Stimulated activated CD4-positive, alpha-beta T cell treated with anti-CD3 and anti-CD28 coated beads, Interleukin-12 subunit alpha, Interleukin-12 subunit beta, amount 100 ng/mL, for 24 hours (primary cell): ENCODE data around the gene GRK1.
"Not testable (repeated sequence)": the region's sequence is repeated elsewhere in the genome, so short reads cannot be mapped to it uniquely, and the experiment has no call there.

Source experiments
- DNase-seq, 2 experiments: peaks; one replicate each; pipeline ENCODE4 v3.0.0-alpha.2; 2020; ENCODE audit warnings: low read depth in 2 of 2

GRK1 gene

DNA sequence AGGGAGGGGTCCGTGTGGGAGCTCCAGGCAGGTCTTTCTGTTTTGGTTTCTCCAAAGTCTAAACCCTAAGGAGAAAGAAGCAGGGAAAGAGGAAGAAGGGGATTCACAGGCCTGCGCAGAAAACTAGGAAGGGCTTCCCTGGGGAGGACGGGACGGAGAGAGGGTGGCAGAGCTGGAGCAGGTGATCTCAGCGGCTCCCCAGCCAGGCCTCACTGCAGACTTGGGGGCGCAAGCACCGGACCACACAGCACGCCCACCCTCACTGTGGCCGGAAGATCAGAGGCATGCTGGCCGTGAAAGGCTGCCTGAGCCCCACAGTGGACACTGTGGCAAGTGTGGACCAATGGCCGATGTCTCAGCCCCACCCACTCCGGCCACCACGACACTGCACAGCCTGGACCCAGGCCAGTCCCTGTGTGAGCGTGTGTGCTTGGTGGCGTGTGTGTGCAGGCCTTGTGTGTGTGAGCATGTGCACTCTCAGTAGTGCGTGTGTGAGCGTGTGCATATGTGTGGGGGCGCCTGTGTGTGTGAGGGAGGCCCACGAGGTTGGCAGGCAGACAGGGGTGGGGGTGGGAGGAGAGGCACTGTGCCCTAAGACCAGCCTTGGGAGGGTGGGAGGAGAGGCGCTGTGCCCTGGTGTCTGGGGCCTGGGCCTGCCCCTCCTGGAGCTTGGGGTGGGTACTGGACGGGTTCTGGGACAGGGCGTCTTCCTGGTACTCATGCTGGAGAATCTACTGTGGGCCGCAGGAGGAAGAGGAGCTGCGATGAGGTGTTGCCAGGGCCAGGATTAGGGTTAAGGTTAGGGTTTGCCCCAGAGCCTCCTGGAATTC lies 76.6 kb downstream of the GRK1 start:
- DNase-seq: no peak

DNA sequence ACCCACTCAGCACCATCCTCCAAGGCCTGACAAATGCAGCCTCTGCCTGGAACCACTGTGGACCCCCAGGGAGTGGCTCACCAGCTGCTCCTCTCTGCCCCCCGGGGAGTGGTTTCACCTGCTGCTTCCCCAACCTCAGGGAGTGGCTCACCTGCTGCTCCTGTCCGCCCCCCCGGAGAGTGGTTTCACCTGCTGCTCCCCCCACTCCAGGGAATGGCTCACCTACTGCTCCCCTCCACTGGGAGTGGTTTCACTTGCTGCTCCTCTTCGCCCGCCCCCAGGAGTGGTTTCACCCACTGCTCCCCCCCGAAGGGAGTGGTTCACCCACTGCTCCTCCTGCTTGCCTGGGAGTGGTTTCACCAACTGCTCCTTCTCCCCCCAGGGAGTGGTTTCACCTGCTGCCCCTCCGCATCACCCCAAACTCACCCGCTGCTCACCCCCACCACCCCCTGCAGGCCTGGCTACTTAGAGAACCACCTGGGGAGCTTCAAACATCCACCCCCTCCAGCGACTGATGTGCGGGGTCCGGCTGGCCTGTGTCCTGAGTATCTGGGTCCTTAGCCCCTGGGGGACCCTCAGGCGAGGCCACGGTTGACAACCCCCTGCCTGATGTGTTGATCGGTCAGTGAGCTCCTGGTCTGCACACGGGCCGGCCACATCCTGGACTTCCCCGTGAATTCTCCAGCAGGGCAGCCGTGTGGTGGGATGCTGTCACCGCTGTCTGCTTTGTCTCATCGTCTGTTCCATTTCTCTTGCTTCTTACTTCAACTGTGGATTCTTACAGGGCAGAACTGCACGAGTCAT lies 77.4 kb downstream of the GRK1 start:
- no peak for DNase-seq

DNA sequence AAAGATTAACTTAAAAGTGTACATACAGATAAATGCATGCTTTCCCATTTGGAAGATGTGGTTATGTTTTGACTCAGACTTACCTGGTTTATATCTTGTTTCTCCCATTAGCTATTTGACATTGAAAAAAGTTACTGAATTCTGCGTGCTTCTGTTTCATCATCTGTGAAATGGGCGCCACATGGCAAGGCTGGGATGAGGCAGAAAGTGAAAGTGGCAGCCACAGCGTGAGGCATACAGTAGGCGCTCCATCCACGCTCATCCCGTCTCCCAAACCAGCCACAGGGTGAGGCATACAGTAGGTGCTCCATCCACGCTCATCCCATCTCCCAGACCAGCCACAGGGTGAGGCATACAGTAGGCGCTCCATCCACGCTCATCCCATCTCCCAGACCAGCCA lies 78.0 kb downstream of the GRK1 start:
- no peak for DNase-seq

DNA sequence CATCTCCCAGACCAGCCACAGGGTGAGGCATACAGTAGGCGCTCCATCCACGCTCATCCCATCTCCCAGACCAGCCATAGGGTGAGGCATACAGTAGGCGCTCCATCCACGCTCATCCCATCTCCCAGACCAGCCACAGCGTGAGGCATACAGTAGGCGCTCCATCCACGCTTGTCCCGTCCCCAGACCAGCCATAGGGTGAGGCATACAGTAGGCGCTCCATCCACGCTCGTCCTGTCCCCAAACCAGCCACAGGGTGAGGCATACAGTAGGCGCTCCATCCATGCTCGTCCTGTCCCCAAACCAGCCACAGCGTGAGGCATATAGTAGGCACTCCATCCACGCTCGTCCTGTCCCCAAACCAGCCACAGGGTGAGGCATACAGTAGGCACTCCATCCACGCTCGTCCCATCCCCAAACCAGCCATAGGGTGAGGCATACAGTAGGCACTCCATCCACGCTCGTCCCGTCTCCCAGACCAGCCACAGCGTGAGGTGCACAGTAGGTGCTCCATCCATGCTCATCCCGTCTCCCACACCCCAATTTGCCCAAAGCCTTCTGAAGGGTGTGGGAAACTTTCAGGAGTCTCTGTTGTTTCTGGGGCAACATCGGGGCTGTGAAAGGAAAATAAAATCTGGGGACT lies 78.6 kb downstream of the GRK1 start:
- not testable (repeated sequence) for DNase-seq

DNA sequence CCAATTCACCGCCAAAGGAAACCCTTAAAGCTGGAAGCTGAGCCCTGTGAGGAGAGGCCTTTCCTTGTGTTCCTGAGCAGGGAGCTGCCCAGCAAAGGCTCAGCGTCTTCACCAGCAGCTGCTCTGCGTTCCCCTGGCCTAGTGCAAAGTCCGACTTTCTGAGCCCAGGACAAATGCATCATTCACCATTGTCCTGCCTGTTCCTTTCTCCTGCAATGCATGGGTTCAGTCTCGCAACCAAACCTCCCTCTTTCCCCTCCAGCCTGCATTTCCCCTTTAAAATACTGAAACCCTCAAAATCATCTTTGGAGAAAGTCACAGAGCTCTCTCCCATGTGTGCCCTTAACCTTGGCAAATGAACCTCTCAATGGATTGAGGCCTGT lies 79.1 kb downstream of the GRK1 start:
- DNase-seq: no peak

DNA sequence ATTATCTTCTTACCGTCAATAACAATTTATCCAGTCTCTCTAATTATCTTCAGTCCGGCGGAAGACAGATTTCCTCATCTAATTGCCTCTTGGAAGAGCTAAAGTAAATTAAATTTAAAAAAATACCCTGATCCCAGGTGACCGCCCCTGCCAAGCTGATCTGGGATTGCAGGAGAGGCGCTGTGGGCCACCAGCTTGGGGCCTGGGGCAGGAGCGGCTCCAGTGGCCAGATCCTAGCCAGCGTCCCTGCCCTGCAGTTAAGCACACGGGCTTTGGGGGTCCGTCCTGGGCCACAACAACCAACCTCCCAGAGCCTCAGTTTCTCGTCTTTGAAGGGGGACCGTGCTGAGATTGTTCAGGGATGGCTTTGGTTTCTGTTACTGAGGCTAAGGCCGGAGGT lies 79.7 kb downstream of the GRK1 start:
- DNase-seq: no peak

DNA sequence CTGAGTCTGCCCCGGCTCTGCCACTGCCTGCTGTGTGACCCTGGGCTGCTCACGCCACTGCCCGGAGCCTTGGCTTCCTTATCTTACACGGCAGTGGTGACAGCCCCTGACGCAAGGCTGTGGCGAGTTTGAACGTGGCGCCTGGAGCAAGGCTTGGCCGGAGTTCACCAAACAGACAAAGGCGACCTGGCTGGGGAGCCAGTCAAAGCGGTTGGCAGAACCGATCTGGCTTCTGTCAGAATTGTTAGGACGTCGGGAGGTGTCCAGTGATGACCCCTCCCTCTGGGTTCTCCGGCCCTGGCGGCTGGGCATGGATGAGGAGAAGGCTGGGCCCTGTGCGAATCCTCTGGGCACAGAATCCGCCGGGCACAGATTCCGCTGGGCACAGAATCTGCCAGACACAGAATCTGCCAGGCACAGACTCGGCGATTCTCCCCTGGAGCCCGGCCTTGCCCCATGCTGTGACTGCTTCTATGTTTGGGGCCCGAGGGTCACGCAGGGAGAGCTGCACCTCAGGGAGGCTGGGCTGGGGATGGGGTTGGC lies 80.3 kb downstream of the GRK1 start:
- no peak for DNase-seq

DNA sequence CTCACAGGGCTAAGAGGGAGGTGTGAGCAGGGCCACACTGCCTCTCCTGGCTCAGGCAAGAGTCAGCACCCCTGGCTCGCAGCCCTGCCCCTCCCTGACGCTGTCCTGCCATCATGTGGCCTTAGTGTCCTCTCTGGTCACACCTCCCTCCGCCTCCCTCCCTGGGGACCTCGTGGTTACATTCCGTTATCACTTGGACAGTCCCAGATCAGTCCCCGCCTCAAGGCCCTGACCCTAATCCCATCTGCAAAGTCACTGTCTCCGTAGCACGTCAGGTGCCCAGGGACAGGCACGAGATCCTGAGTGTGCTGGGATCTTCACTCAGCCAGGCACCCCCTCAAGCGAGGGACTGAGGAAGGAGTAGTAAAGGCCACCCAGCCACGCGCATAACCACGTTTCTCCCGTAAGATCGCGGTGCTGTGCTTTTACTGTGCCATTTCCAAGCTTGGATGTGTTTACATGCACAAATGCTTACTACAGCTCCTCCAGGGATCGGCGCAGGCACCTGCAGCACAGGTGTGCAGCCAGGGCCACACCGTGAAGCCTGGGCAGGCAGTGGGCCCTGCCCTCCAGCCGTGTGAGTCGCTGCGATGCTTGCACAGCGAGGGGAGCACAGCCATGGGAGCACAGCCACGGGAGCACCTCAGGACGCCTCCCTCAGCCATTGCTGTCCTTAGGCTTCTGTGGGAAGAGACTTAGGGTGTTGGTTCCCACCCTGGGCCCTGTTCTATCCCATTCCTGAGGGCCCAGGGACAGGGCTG lies 81.3 kb downstream of the GRK1 start:
- no peak for DNase-seq

DNA sequence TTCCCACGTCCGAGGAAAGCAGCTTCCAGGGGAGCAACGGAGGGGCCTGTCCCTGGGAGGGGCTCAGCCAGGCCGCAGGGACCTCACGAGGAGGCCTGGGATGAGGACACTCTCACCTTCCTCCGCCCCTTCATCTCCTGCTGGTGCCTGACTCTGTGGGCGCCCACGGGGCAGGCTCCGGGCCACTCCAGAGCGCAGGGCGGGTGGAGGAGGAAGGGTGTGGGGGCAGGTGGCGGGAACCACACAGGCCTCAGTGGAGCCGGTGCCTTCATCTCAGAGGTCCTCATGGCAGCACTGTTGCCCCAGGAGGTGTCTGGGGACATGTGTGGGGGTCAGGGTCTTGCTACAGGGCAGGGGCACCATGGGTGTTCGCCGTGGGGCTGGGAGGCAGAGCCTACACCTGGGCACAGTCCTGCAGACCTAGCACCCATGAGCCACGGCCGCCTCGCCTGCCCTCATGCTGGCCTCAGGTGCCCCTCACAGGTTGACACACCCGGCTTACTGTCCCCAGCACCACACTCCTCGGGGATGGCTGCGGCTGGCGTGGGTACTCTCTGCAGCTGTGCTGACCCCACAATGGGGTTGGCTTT lies 81.9 kb downstream of the GRK1 start:
- no peak for DNase-seq

DNA sequence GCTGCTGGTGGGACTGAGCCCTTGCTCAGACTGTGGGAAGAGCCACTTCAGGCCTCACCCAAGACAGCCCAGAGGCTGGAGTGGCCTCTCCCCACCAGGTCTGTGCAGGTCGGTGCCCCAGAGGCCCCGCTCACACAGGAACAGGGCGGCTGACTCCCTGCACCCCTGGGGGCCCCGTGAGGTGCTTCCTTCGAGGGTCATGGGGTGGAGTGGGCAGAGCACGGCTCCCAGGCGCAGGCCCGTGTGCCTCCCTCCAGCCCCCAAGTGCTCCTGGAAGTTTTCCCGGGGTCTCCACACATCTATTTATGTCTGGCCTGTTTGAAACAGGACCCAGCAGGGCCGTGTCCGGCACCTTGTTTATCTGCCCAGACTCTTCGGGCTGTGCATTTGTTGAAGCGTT lies 82.5 kb downstream of the GRK1 start:
- DNase-seq: no peak

DNA sequence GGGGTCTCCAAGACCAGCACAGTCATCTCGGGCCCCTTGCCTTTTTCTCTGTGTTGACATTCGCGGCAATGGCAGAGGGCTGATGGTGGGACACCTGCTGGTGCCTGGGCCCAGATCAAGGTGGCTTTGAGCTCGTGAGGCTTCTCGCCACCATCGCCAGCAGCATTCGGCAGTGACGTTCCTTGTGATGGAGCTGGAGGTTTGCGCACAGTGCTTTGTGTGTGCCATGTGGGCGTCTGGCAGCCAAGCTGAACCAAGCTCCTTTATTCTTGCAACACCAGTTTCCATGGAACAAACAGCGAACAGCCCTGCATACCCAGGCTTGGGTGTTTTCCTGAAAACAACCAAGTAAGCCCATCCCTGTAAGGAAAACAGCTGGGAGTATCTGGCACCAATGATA lies 82.9 kb downstream of the GRK1 start:
- DNase-seq: no peak

DNA sequence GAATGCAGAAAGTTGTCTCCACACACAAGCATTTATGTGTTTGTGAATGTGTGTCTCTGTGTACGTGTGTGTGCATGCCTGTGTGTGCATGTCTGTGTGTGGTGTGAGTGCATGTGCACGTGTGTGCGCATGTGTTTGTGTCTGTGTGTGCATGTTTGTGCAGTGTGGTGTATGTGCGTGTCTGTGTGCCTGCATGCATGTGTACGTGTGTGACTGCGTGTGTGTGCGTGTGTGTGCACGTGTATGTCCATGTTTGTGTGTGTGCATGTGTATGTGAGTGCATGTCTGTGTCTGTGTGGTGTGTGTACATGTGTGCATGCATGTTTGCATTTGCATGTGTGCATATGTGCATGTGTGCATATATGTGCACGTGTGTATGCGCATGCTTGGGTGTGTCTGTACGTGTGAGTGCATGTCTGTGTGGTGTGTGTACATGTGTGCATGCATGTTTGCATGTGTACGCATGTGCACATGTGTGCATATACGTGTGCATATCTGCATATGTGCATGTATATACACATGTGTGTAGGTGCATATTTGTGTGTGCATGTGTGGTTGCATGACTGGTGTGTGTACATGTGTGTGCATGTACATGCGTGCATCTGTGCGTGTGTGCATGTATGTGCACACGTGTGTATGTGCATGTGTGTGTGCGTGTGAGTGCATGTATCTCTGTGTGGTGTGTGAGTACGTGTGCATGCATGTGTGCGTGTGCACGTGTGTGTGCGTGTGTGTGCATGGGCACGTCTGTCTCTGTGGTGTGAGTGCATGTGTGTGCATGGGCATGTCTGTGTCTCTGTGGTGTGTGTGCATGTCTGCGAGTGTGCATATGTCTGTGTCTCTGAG lies 83.8 kb downstream of the GRK1 start:
- DNase-seq: no peak

DNA sequence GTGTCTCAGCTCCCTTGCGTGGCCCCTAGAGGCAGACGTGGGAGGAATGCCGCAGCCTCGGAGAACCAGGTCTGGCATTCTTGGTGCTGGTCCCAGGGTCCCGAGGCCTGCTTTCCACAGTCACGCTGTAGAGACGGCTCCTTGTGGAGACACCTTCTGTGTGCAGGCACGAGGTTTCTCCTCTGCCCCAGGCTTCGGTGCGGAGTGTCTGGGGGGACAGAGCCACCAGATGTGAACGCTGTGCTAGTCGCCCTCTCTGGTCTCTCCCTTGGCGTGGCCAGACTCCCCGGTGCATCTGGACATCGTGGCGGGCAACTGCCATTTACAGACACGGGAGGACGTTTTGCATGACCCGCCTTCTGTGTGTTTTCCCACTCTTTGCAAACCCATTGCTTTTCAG lies 84.5 kb downstream of the GRK1 start:
- no peak for DNase-seq

DNA sequence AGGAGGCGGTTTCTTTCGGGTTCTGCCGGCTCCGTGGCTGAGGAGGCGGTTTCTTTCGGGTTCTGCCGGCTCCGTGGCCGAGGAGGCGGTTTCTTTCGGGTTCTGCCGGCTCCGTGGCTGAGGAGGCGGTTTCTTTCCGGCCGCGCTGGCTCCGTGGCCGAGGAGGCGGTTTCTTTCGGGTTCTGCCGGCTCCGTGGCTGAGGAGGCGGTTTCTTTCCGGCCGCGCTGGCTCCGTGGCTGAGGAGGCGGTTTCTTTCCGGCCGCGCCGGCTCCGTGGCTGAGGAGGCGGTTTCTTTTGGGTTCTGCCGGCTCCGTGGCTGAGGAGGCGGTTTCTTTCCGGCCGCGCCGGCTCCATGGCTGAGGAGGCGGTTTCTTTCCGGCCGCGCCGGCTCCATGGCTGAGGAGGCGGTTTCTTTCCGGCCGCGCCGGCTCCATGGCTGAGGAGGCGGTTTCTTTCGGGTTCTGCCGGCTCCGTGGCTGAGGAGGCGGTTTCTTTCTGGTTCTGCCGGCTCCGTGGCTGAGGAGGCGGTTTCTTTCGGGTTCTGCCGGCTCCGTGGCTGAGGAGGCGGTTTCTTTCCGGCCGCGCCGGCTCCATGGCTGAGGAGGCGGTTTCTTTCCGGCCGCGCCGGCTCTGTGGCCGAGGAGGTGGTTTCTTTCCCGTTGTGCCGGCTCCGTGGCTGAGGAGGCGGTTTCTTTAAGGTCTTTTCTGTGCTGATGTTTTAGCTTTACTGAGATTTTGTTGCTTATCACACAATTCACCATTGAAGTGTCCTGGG lies 85.4 kb downstream of the GRK1 start:
- not testable (repeated sequence) for DNase-seq

DNA sequence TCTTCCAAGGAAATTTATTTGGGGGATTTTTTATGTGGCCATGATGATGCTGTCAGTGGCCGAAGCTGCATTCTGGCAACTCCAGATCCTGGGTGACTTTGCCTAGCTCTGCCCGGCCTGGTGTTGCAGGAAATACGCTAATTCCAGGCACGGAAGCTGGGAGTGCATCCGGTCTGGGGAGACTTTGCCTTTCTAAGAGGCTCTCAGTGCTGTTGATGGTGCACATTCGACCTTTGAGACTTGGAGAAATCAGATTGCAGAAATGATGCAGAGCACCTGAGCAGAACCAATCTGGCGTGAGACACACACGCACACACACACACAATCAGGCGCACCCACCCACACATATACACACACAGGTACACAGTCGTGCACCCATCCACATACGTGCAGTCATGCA lies 86.2 kb downstream of the GRK1 start:
- DNase-seq: no peak

DNA sequence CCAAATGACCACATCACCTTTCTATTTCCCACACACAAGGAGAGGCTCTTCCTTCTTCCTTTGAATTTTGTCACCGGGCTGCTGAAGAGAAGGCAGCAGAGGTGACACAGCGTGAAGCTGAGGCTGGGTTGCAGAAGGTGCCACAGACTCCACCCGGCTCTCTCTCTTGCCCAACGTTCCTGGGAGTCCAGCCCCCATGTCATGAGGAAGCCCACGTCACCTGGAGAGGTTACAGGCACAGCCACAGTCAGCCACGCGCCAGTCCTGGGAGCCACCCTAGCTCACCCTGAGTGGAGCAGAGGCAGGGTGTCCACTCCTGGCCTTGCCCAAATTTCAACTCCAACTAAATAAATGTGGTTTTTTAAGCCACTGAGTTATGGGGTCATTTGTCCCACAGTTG lies 87.2 kb downstream of the GRK1 start:
- no peak for DNase-seq

DNA sequence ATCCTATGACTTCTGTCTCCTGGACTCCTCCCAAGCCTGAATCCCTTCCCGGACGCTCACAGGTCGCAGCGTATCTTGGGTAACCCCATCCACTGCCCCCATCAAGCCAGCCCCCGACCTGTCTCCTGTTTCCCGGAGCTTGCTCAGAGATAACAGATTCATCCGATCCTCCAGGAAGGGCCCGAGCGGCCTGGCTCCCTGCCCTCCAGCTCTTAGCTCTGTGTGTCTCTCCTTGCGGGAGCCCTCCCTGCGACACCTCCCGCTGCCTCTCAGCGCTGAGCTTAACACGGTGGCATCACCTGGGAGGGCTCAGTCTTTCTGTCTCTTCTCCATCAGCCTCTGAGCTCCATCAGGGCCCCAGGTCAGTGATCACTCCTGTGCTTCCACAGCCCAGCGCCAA lies 87.7 kb downstream of the GRK1 start:
- no peak for DNase-seq

DNA sequence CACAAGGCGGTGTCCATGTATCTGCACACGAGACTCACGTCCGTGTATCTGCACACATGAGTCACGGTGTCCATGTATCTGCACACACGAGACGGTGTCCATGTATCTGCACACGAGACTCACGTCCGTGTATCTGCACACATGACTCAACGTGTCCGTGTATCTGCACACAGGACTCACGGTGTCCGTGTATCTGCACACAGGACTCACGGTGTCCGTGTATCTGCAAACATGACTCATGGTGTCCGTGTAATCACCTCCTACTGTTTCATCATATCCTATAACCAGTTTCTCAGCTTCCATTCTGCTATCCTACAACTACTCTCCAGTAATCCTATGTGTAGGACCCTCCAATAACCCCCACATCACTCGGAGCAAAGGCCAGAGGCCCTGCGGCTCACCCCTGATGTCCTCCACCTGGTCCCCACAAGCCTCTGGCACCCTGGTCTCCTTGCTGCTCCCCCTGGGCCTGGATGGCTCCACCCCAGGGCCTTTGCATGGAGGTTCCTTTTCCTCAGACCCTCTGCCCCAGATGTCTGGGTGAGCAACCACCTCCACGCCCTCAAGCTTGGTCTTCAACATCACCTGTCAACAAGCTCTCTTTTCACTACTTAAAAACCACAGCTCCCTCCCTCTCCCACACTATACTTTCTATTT lies 89.5 kb downstream of the GRK1 start:
- DNase-seq: no peak
